22Rv1 (cell line): ENCODE results near the gene TUBB2B.

ENCODE experiments used
- ZFX ChIP-seq: fragments of 450-650 bp; IDR thresholded peaks from 2 replicates; pipeline ENCODE4 v1.6.1; 2017; ENCODE audit warnings: antibody characterized with exemption, borderline replicate concordance
- TF ChIP-seq, protein P1 (sequence below): fragments of 450-650 bp; IDR thresholded peaks from 2 replicates; pipeline ENCODE4 v1.5.1; 2017; ENCODE audit warnings: mild to moderate bottlenecking

DNA sequence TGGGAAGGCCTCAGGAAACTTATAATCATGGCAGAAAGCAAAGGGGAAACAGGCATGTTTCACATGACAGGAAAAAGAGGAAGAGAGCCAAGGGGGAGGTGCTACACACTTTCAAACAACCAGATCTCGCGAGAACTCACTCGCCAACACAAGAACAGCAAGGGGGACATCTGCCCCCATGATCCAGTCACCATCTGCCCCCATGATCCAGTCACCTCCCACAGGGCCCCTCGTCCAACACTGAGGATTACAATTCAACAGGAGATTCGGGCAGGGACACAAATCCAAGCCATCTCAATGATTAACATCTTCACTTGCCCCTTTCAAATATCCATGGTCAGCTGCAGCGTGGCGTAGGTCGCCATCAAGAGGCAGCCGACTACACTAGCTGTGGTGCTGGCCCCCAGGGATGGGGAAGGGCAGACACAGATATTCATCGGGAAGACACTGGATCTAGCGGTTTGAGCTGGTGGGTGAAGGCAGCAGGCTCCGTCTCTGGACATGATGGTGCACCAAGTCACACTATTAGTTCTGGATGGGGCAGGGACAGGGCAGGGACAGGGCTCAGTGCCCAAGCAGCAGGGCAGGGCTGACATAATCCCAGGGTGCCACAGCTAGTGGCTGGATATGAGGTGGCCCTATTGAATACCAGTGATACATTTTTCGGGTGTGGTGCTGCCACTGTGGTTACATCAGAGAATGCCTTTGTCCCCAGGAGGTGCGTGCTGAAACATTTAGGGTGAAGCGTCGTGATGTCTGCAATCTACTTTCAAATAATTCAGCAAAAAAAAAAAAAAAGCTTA lies 31.6 kb downstream of the TUBB2B start:
- TF ChIP-seq, protein P1, sequence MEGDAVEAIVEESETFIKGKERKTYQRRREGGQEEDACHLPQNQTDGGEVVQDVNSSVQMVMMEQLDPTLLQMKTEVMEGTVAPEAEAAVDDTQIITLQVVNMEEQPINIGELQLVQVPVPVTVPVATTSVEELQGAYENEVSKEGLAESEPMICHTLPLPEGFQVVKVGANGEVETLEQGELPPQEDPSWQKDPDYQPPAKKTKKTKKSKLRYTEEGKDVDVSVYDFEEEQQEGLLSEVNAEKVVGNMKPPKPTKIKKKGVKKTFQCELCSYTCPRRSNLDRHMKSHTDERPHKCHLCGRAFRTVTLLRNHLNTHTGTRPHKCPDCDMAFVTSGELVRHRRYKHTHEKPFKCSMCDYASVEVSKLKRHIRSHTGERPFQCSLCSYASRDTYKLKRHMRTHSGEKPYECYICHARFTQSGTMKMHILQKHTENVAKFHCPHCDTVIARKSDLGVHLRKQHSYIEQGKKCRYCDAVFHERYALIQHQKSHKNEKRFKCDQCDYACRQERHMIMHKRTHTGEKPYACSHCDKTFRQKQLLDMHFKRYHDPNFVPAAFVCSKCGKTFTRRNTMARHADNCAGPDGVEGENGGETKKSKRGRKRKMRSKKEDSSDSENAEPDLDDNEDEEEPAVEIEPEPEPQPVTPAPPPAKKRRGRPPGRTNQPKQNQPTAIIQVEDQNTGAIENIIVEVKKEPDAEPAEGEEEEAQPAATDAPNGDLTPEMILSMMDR, result no peak
- TF ChIP-seq ZFX, result no peak
